HEK293 (cell line): ENCODE measurements around the gene PATL2.
A peak's percentile ranks its signal among the peaks of the same experiment; 100 is the strongest.

ENCODE experiments used
- OVOL3 ChIP-seq: fragments of 450-650 bp; formaldehyde crosslinking; IDR thresholded peaks from 2 replicates; pipeline ENCODE4 v1.5.1; 2016; ENCODE audit warnings: missing biosample characterization, missing genetic modification characterization
- PRDM10 ChIP-seq: fragments of 450-650 bp; formaldehyde crosslinking; IDR thresholded peaks from 2 replicates; pipeline ENCODE4 v1.5.1; 2016; ENCODE audit warnings: missing biosample characterization, missing genetic modification characterization
- PRDM2 ChIP-seq: fragments of 450-650 bp; formaldehyde crosslinking; IDR thresholded peaks from 2 replicates; pipeline ENCODE4 v1.5.1; 2016; ENCODE audit warnings: missing biosample characterization, missing genetic modification characterization, borderline replicate concordance
- SP2 ChIP-seq: fragments of 450-650 bp; formaldehyde crosslinking; IDR thresholded peaks from 2 replicates; pipeline ENCODE4 v1.5.1; 2016; ENCODE audit warnings: missing biosample characterization, missing genetic modification characterization
- ZBTB10 ChIP-seq: fragments of 450-650 bp; formaldehyde crosslinking; IDR thresholded peaks from 2 replicates; pipeline ENCODE4 v1.5.1; 2016; ENCODE audit warnings: missing biosample characterization, missing genetic modification characterization
- ZBTB26 ChIP-seq: fragments of 450-650 bp; formaldehyde crosslinking; optimal IDR thresholded peaks from 2 replicates; pipeline ENCODE3; 2016; ENCODE audit warnings: missing biosample characterization, mild to moderate bottlenecking, missing genetic modification characterization
- ZIC2 ChIP-seq: fragments of 450-650 bp; formaldehyde crosslinking; IDR thresholded peaks from 2 replicates; pipeline ENCODE4 v1.5.1; 2016; ENCODE audit warnings: missing biosample characterization, missing genetic modification characterization
- ZNF518A ChIP-seq: fragments of 450-650 bp; formaldehyde crosslinking; conservative IDR thresholded peaks from 2 replicates; pipeline ENCODE4 v1.5.1; 2016; ENCODE audit warnings: low read depth, missing biosample characterization, missing genetic modification characterization
- ZNF629 ChIP-seq: fragments of 450-650 bp; formaldehyde crosslinking; IDR thresholded peaks from 2 replicates; pipeline ENCODE4 v1.5.1; 2017; ENCODE audit warnings: missing biosample characterization, missing genetic modification characterization
- ZNF654 ChIP-seq: fragments of 450-650 bp; formaldehyde crosslinking; IDR thresholded peaks from 2 replicates; pipeline ENCODE4 v1.5.1; 2016; ENCODE audit warnings: low read depth, missing biosample characterization, missing genetic modification characterization
- ZSCAN30 ChIP-seq: fragments of 450-650 bp; IDR thresholded peaks from 2 replicates; pipeline ENCODE4 v1.5.1; 2018; ENCODE audit warnings: missing biosample characterization, mild to moderate bottlenecking, missing genetic modification characterization, moderate library complexity
- ZSCAN5A ChIP-seq: fragments of 450-650 bp; formaldehyde crosslinking; IDR thresholded peaks from 2 replicates; pipeline ENCODE4 v1.5.1; 2016; ENCODE audit warnings: missing biosample characterization, missing genetic modification characterization
- ZXDB ChIP-seq: fragments of 450-650 bp; formaldehyde crosslinking; IDR thresholded peaks from 2 replicates; pipeline ENCODE4 v1.5.1; 2016; ENCODE audit warnings: missing biosample characterization, missing genetic modification characterization

The PATL2 gene

GRCh38 chr15:44663410-44664308 is 47.5 kb downstream of the PATL2 start, which contains the start of gene SPG11 (continued):
- TF ChIP-seq PRDM10 (peak; percentile 75), ZSCAN30 (tag by site-specific recombination) (peak; percentile 14), ZBTB26 (tag by site-specific recombination) (peak; percentile 66), ZXDB (peak; percentile 54; the same call in 1 of the 2 replicates), ZNF629 (tag by site-specific recombination) (peak; percentile 55), OVOL3 (tag by site-specific recombination) (peak; percentile 56; the same call in 1 of the 2 replicates), ZBTB10 (tag by site-specific recombination) (peak; percentile 51; the same call in 1 of the 2 replicates), ZNF518A (tag by site-specific recombination) (peak; percentile 77), ZNF654 (peak; percentile 76), PRDM2 (tag by site-specific recombination) (no peak), ZSCAN5A (peak; percentile 26; the same call in 1 of the 2 replicates), SP2 (peak; percentile 73), ZIC2 (tag by site-specific recombination) (no peak)
